Suprapubic skin (tissue), 4 donors: ENCODE measurements around the gene GMPS. TPM values are rescaled to one million over a fixed set of nuclear protein-coding genes. Genes with fewer than 3 reads are reported as not detected.
A peak's percentile ranks its signal among the peaks of the same experiment; 100 is the strongest.
"Not testable (repeated sequence)": the region's sequence is repeated elsewhere in the genome, so short reads cannot be mapped to it uniquely, and the experiment has no call there.

Experiments used
- DNase-seq, 2 donors: peaks; one replicate each; pipeline ENCODE4 v3.0.0-alpha.2; 2019; ENCODE audit warnings: low spot score in 2 of 2
- H3K27ac ChIP-seq: fragments of 200-600 bp; sonication (generic); one replicate; pipeline ENCODE4 v1.5.1; 2019
- H3K27me3 ChIP-seq: fragments of 200-600 bp; sonication (generic); one replicate; pipeline ENCODE4 v1.5.1; 2019
- H3K36me3 ChIP-seq: fragments of 200-600 bp; sonication (generic); one replicate; pipeline ENCODE4 v1.5.1; 2019
- H3K4me1 ChIP-seq: fragments of 200-600 bp; sonication (generic); one replicate; pipeline ENCODE4 v1.5.1; 2019
- H3K4me3 ChIP-seq: fragments of 200-600 bp; sonication (generic); one replicate; pipeline ENCODE4 v1.5.1; 2019; ENCODE audit warnings: mild to moderate bottlenecking
- H3K9me3 ChIP-seq: fragments of 200-600 bp; sonication (generic); one replicate; pipeline ENCODE4 v1.5.1; 2019
- EP300 ChIP-seq: sonication (generic); formaldehyde crosslinking; IDR thresholded peaks from one replicate; pipeline ENCODE4 v1.6.1; 2017; ENCODE audit warnings: antibody characterized with exemption
- POLR2A ChIP-seq, 2 donors: fragments of 450-650 bp; IDR thresholded peaks; one replicate each; pipeline ENCODE4 v1.6.1; 2017; ENCODE audit warnings: antibody characterized with exemption in 2 of 2, mild to moderate bottlenecking in 2 of 2, moderate library complexity in 2 of 2
- POLR2AphosphoS5 ChIP-seq, 3 donors: sonication (generic); formaldehyde crosslinking; IDR thresholded peaks; one replicate each; pipeline ENCODE4 v1.6.1; 2017; ENCODE audit warnings: antibody characterized with exemption in 3 of 3
- WGBS: methylation state at CpG from one replicate; pipeline ENCODE4 v1.1.5; 2018; 5-methylcytosine and 5-hydroxymethylcytosine counted together
- total RNA-seq, 4 donors: library from RNA; depleted of rRNA; stranded (reverse); fragments of >200 nt; gene quantifications; one replicate each; pipeline ENCODE4 v1.1.0, GENCODE V29; 2016
- TF ChIP-seq, protein P1 (sequence below), 2 donors: fragments of 200-600 bp in 1 of 2; fragments of 450-650 bp in 1 of 2; sonication (generic) in 1 of 2; IDR thresholded peaks; one replicate each; pipeline ENCODE4 v1.5.1; 2016 to 2019; ENCODE audit warnings: antibody characterized with exemption in 2 of 2, mild to moderate bottlenecking in 1 of 2, moderate library complexity in 1 of 2

GMPS gene
- total RNA-seq, 4 donors from 2014 or later: 33.9 to 39.5 (median 39.3) TPM

DNA sequence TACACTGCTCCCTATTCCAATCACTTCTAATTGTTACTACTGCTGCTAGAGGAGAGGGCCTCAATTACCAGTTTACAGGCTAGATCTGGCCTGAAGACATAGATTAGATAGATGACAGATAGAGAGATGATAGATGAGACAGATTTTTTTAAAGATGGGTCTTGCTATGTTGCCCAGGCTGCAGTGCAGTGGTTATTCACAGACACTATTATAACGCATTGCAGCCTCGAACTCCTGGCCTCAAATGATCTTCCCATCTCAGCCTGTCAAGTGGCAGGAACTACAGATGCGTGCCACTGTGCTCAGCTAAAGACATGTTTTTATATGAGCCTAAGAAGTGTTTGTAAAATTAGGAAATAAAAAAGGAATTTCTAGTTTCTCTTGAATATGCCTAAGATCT lies 22.5 kb upstream of the GMPS start:
- Histone ChIP-seq H3K4me1 (peaks cover 66% of the 10 kb centered on the region), H3K4me3 (no peak overlapping the region), H3K9me3 (no peaks in the 10 kb centered on the region), H3K36me3 (peaks cover 3% of the 10 kb centered on the region), H3K27me3 (no peaks in the 10 kb centered on the region), H3K27ac (no peak overlapping the region)
- 98% methylated on average over 3 of the region's 3 CpGs for WGBS
- no peak for DNase-seq
- no peak for TF ChIP-seq POLR2AphosphoS5 (IDR thresholded peaks at IDR 0.05)
- TF ChIP-seq, protein P1, sequence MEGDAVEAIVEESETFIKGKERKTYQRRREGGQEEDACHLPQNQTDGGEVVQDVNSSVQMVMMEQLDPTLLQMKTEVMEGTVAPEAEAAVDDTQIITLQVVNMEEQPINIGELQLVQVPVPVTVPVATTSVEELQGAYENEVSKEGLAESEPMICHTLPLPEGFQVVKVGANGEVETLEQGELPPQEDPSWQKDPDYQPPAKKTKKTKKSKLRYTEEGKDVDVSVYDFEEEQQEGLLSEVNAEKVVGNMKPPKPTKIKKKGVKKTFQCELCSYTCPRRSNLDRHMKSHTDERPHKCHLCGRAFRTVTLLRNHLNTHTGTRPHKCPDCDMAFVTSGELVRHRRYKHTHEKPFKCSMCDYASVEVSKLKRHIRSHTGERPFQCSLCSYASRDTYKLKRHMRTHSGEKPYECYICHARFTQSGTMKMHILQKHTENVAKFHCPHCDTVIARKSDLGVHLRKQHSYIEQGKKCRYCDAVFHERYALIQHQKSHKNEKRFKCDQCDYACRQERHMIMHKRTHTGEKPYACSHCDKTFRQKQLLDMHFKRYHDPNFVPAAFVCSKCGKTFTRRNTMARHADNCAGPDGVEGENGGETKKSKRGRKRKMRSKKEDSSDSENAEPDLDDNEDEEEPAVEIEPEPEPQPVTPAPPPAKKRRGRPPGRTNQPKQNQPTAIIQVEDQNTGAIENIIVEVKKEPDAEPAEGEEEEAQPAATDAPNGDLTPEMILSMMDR (IDR thresholded peaks at IDR 0.05): no peak

DNA sequence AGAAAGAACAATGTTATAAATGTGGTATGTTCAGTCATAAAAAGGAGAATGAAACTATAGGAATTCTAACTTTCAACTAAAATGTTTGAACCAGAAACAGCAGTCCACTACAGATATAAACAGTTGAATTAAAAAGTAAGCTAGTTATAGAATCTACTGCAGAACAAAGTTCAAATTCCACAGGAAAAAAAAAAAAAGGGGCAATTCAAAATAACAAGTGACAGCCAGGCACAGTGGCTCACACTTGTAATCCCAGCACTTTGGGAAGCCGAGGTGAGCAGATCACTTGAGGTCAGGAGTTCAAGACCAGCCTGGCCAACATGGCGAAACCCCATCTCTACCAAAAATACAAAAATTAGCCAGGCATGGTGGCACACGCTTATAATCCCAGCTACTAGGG lies 21.0 kb upstream of the GMPS start:
- 95% methylated on average over 3 of the region's 3 CpGs for WGBS
- H3K4me1 ChIP-seq: peaks cover 73% of the 10 kb centered on the region
- H3K27ac ChIP-seq, DNase-seq, H3K9me3 ChIP-seq, H3K36me3 ChIP-seq, H3K4me3 ChIP-seq, H3K27me3 ChIP-seq: not testable (repeated sequence)

DNA sequence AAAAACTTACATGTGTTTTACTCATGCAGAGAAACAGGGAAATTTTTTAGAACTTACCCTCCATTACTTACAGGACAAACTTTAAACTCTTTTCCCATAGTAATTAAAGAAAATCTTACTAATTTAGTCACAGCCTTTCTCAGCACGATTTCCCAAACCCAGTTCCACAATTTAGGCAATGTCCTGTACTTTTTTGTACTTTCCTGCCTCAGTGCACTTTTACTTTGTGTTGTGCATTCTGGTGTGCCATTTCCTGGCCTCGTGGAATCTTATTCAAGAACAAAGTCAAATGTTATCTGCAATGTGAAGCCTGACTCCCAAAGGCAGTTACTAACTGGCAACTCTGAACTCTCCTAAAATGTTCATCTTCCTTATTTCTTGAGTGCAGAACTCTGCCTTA lies 18.1 kb upstream of the GMPS start:
- TF ChIP-seq, protein P1 (IDR thresholded peaks at IDR 0.05): no peak
- TF ChIP-seq POLR2AphosphoS5 (IDR thresholded peaks at IDR 0.05) (no peak), EP300 (no peak), POLR2A (IDR thresholded peaks at IDR 0.05) (no peak)
- Histone ChIP-seq H3K4me1 (peaks cover 61% of the 10 kb centered on the region), H3K36me3 (no peaks in the 10 kb centered on the region), H3K27ac (no peak overlapping the region), H3K4me3 (peak overlapping the region; percentile 92), H3K27me3 (no peaks in the 10 kb centered on the region), H3K9me3 (no peaks in the 10 kb centered on the region)
- 24% methylated on average over 2 of the region's 2 CpGs for WGBS
- no peak for DNase-seq

DNA sequence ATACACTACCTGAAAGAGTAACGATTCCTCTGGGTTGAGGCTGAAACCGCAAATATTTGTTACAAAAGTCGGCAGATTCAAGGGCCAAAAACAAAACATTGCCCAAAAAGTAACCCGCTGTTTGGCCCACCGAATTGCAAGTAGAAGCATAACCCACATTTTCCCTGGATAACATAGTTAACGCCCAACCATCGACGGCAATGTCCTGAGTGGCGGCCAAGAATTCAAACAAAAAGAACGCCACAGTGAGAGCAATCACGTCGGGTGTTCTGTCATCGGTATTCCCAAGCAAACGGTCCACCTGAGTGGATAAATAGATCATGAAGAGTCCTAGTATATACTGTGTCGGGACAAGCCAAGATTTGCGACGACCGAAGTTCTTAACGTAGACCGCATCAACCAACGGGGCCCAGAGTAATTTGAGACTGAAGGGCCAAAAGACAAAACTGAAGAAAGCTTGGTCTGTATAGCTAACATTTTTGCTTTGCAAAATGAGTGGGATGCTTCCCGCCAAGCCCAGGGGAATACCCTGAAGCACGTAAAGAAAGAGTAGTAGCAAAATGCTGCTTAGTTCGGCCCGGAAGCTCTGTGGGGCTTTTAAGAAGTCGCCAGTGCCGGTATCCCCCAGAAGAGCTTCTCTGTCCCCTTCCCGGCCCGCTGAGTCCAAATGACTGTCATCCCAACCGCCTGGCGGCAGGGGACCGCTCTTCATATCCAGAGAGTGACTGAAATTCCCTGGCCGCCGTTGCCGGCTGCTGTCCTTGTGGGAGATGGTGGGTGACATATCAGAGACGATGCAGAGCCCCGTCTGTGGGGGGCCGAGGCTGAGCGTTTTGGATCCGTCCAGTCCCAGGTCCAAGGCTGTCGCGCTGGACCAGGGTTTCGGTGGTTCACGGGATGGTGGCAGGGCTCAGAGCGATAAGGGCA lies 17.0 kb upstream of the GMPS start:
- Histone ChIP-seq H3K36me3 (no peaks in the 10 kb centered on the region), H3K4me3 (peak overlapping the region; percentile 92), H3K27ac (peak overlapping the region; percentile 93), H3K9me3 (no peaks in the 10 kb centered on the region), H3K4me1 (peaks cover 55% of the 10 kb centered on the region), H3K27me3 (no peaks in the 10 kb centered on the region)
- TF ChIP-seq POLR2A (IDR thresholded peaks at IDR 0.05): no peak
- TF ChIP-seq, protein P1 (IDR thresholded peaks at IDR 0.05): peak; percentile 6 to 21
- WGBS: 2% methylated on average over 41 of the region's 45 CpGs
- DNase-seq: peak; percentile 74 to 81

DNA sequence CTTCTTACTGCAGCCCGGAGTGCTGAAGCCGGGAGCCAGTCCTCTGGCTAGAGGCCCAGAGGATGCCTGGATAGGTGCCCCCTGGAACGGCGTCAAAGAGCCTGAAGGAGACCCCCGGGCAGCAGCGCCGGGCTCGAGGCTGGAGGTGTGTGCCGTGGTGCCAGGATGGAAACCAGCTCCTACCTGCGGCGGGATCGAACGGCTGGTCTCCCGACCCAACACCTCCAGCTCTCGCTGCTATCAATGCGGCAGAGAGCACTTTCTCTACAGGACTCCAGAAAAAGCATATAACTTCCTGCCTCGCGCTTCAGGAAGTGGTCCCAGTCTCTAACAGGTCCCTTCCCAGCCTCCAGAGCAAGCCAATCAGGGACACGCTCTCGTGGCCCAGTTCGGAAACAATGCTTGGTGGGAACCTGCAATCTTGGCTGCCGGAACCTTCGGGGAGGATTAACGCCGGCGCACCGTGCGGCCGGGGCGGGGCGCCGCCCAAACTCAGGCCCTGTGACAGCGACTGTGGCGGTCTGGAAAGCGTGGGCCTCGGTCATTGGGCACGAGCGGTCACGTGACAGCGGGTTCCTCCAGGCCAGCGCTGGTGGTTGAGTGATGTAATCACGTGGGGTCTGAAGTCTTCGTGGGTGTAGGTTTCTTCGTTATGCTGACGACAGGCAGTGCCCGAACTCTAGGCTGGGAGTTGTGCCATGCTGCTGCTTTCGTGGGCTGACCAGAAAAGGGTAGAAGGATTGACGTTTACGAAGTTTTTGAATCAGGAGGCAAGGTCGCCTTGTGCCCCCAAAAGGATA lies 16.1 kb upstream of the GMPS start, which contains the start of gene SLC33A1:
SLC33A1 (minus strand) TSS at position 287 of the 800 bp plus-strand sequence. CDS start 430 bp downstream, outside the sequence.
- Histone ChIP-seq H3K27me3 (no peaks in the 10 kb centered on the region), H3K4me1 (peaks cover 48% of the 10 kb centered on the region), H3K27ac (peak within 1 kb of the TSS; percentile 93), H3K36me3 (no peaks in the 10 kb centered on the region), H3K9me3 (no peaks in the 10 kb centered on the region), H3K4me3 (peak within 1 kb of the TSS; percentile 92)
- TF ChIP-seq, protein P1 (IDR thresholded peaks at IDR 0.05): no peak
- peak; percentile 18 to 98 (median 83) for TF ChIP-seq POLR2AphosphoS5 (IDR thresholded peaks at IDR 0.05)
- TF ChIP-seq EP300: no peak
- TF ChIP-seq POLR2A (IDR thresholded peaks at IDR 0.05): peak in 1 of 2 donors; percentile 52
- DNase-seq: peak; percentile 99 to 100
- 2% methylated on average over 47 of the region's 50 CpGs for WGBS
